Endothelial cell of umbilical vein (primary cell): ENCODE measurements around the gene PDE11A. TPM values are rescaled to one million over a fixed set of nuclear protein-coding genes. Genes with fewer than 3 reads are reported as not detected.

Source experiments
- BruUV-seq: library from RNA; stranded (reverse); fragments of 400-500 nt; replicated peaks from 2 replicates; lab custom pipeline; 2021; lab: Mats Ljungman, UMichigan
- CTCF ChIA-PET: fragments of 300-600, 350-600 bp; sonication (Branson Sonifier 250); formaldehyde crosslinking; loops from one replicate; lab custom pipeline; 2021; ENCODE audit warnings: antibody characterized with exemption, inconsistent platforms; lab: Charles Lee
- POLR2A ChIA-PET: fragments of 300-600, 350-600 bp; sonication (Branson Sonifier 250); formaldehyde crosslinking; loops from one replicate; lab custom pipeline; 2021; ENCODE audit warnings: antibody characterized with exemption, inconsistent platforms; lab: Charles Lee
- DNase-seq: peaks from one replicate; pipeline ENCODE4 v3.0.0-alpha.2; 2011; ENCODE audit warnings: low read depth, low spot score
- FAIRE-seq: peaks from 2 replicates; lab custom pipeline; 2011; peaks lifted over from hg19 to GRCh38; lab: Jason Lieb, UNC
- H2AFZ ChIP-seq: 2 replicates; pipeline ENCODE4 v1.6.0; 2012; ENCODE audit warnings: low read depth, low read length, control low read depth, inconsistent platforms
- H3K27ac ChIP-seq: 2 replicates; pipeline ENCODE4 v1.5.1; 2011; ENCODE audit warnings: low read depth, mild to moderate bottlenecking, control low read depth, low read length, moderate library complexity; ENCODE audit not compliant: insufficient read depth
- H3K27me3 ChIP-seq, 2 experiments: 2 replicates each; pipeline versions ENCODE4 v1.6.0 to v1.6.1; 2011; ENCODE audit warnings: low read length in 2 of 2, mixed read lengths in 1 of 2; ENCODE audit not compliant: control insufficient read depth in 2 of 2, insufficient read depth in 2 of 2
- H3K36me3 ChIP-seq, 2 experiments: 2 replicates in 1 of 2; 3 replicates in 1 of 2; pipeline ENCODE4 v1.5.1; 2011; ENCODE audit warnings: low read length in 2 of 2, mild to moderate bottlenecking in 1 of 2, moderate library complexity in 1 of 2; ENCODE audit not compliant: control insufficient read depth in 2 of 2, insufficient read depth in 2 of 2; ENCODE audit errors: extremely low read depth in 1 of 2
- H3K4me1 ChIP-seq: 3 replicates; pipeline ENCODE4 v1.5.1; 2011; ENCODE audit warnings: mild to moderate bottlenecking, low read length; ENCODE audit not compliant: control insufficient read depth, insufficient read depth; ENCODE audit errors: extremely low read depth
- H3K4me2 ChIP-seq: 2 replicates; pipeline ENCODE4 v1.6.1; 2011; ENCODE audit warnings: low read length, control low read depth, mixed read lengths; ENCODE audit not compliant: insufficient read depth
- H3K4me3 ChIP-seq, 3 experiments: fragments of 200-600 bp in 1 of 3; sonication (generic), shearing (Covaris generic) in 1 of 3; replicated peaks in 1 of 3; 2 replicates each; pipeline ENCODE4 v1.5.1; 2011 to 2016; ENCODE audit warnings: control low read depth in 3 of 3, low read length in 3 of 3, mild to moderate bottlenecking in 2 of 3, inconsistent platforms in 1 of 3, low read depth in 1 of 3, moderate library complexity in 1 of 3; ENCODE audit not compliant: insufficient read depth in 1 of 3
- H3K79me2 ChIP-seq: 2 replicates; pipeline ENCODE4 v1.6.0; 2012; ENCODE audit warnings: low read length, inconsistent platforms; ENCODE audit not compliant: control insufficient read depth, insufficient read depth
- H3K9ac ChIP-seq: replicated peaks from 2 replicates; pipeline ENCODE3; 2011; ENCODE audit warnings: low read length, control low read depth; ENCODE audit not compliant: insufficient read depth; ENCODE audit errors: extremely low read depth
- H3K9me1 ChIP-seq: replicated peaks from 3 replicates; pipeline ENCODE4 v1.6.0; 2011; ENCODE audit warnings: mild to moderate bottlenecking, low read length; ENCODE audit not compliant: control insufficient read depth, insufficient read depth; ENCODE audit errors: extremely low read depth
- H3K9me3 ChIP-seq: replicated peaks from 2 replicates; pipeline ENCODE4 v1.5.1; 2012; ENCODE audit warnings: low read length, inconsistent platforms; ENCODE audit not compliant: control insufficient read depth, insufficient read depth
- H4K20me1 ChIP-seq: replicated peaks from 2 replicates; pipeline ENCODE3; 2011; ENCODE audit warnings: mild to moderate bottlenecking, low read length; ENCODE audit not compliant: control insufficient read depth, insufficient read depth; ENCODE audit errors: extremely low read depth
- EZH2 ChIP-seq: IDR thresholded peaks from 2 replicates; pipeline ENCODE4 v1.6.1; 2012; ENCODE audit warnings: borderline replicate concordance, low read depth, mild to moderate bottlenecking, moderate library complexity, low read length, inconsistent platforms; ENCODE audit not compliant: severe bottlenecking
- FOS ChIP-seq: IDR thresholded peaks from 2 replicates; pipeline ENCODE4 v1.6.1; 2011; ENCODE audit warnings: mild to moderate bottlenecking, low read length, moderate library complexity, borderline replicate concordance; ENCODE audit not compliant: insufficient read depth
- GATA2 ChIP-seq: IDR thresholded peaks from 2 replicates; pipeline ENCODE4 v1.7.0; 2011; ENCODE audit warnings: low read depth, mild to moderate bottlenecking, moderate library complexity, mixed read lengths, low read length; ENCODE audit not compliant: insufficient read length, insufficient read depth
- JUN ChIP-seq: IDR thresholded peaks from 2 replicates; pipeline ENCODE4 v1.6.1; 2011; ENCODE audit warnings: borderline replicate concordance, low read depth; ENCODE audit not compliant: insufficient read length, insufficient read depth
- MYC ChIP-seq: IDR thresholded peaks from one replicate; pipeline ENCODE4 v1.6.1; 2011; ENCODE audit warnings: mild to moderate bottlenecking, low read depth, low read length
- POLR2A ChIP-seq: IDR thresholded peaks from 2 replicates; pipeline ENCODE4 v1.6.1; 2012; ENCODE audit warnings: low read depth, mild to moderate bottlenecking, control low read depth, low read length
- POLR2AphosphoS5 ChIP-seq: IDR thresholded peaks from 2 replicates; pipeline ENCODE4 v1.6.1; 2012; ENCODE audit warnings: low read depth, mild to moderate bottlenecking, control low read depth, low read length, moderate library complexity; ENCODE audit not compliant: insufficient read depth
- dilution Hi-C: fragments of 300-500 bp; cut with MboI; formaldehyde crosslinking; loops from one replicate; pipeline ENCODE4 v1.15.0; 2019; ENCODE audit warnings: low sequenced_read_pairs; ENCODE audit not compliant: extremely low pct_ligation_motif_present
- intact Hi-C: fragments of 100-400 bp; cut with micrococcal nuclease; formaldehyde crosslinking; loops from one replicate; pipeline ENCODE4 v1.10.0; 2022
- polyA plus RNA-seq, 4 experiments: library from polyadenylated mRNA; depleted of rRNA in 3 of 4; stranded (reverse) in 3 of 4; unstranded in 1 of 4; fragments of >200 nt; gene quantifications; 2 replicates each; pipeline versions ENCODE4 v1.2.1 to v1.2.3, GENCODE V29; 2011 to 2012; ENCODE audit warnings: missing spikeins in 1 of 4
- total RNA-seq: library from RNA; stranded (reverse); gene quantifications from 2 replicates; pipeline ENCODE4 v1.2.3, GENCODE V29; 2021
- TF ChIP-seq, protein P1 (sequence below), 2 donors: IDR thresholded peaks; 1 replicate in 1 of 2; 2 replicates in 1 of 2; pipeline ENCODE4 v1.5.1; 2011; ENCODE audit warnings: low read length in 2 of 2, mild to moderate bottlenecking in 2 of 2, moderate library complexity in 2 of 2, control low read depth in 1 of 2, inconsistent platforms in 1 of 2, low read depth in 1 of 2; ENCODE audit not compliant: insufficient read depth in 1 of 2; ENCODE audit errors: extremely low read depth in 1 of 2
- TF ChIP-seq, protein P2 (sequence below): IDR thresholded peaks from 2 replicates; pipeline ENCODE4 v1.6.1; 2011; ENCODE audit not compliant: insufficient read depth, insufficient read length

PDE11A gene
- total and polyA plus RNA-seq, 2 donors (not counting 3 experiments of a cell fraction or from before 2014, with no cell fraction given) = 0.07 to 0.51 TPM

DNA sequence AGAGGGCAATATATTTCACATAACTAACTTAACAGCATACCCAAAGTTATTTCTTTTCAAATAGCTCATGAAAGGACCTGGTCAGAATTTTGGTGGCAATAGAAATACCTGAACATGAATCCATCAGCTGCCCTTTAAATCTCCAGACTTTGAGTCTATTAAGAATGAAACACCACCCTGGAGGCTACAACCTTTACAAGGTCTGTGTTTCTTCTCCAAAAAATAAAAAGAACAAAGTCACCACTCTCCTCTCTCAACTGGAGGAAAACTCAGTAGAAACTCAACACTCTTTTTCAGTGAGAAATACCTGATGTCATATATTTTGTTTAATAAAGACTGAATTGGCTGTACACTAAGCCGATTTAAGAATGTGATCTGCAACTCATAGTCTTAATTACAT, 475.7 kb downstream of the PDE11A start:
- DNase-seq (no peak), FAIRE-seq (no peak)
- TF ChIP-seq POLR2AphosphoS5 (no peak), FOS (no peak), MYC (no peak), GATA2 (no peak), POLR2A (no peak), JUN (no peak), EZH2 (no peak)
- TF ChIP-seq, protein P1, sequence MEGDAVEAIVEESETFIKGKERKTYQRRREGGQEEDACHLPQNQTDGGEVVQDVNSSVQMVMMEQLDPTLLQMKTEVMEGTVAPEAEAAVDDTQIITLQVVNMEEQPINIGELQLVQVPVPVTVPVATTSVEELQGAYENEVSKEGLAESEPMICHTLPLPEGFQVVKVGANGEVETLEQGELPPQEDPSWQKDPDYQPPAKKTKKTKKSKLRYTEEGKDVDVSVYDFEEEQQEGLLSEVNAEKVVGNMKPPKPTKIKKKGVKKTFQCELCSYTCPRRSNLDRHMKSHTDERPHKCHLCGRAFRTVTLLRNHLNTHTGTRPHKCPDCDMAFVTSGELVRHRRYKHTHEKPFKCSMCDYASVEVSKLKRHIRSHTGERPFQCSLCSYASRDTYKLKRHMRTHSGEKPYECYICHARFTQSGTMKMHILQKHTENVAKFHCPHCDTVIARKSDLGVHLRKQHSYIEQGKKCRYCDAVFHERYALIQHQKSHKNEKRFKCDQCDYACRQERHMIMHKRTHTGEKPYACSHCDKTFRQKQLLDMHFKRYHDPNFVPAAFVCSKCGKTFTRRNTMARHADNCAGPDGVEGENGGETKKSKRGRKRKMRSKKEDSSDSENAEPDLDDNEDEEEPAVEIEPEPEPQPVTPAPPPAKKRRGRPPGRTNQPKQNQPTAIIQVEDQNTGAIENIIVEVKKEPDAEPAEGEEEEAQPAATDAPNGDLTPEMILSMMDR (IDR thresholded peaks at IDR 0.05; ENCODE audit: extremely low read depth in 1 of 2, insufficient read depth in 1 of 2, low read depth in 1 of 2, low read length in 2 of 2) = no peak
- TF ChIP-seq, protein P2, sequence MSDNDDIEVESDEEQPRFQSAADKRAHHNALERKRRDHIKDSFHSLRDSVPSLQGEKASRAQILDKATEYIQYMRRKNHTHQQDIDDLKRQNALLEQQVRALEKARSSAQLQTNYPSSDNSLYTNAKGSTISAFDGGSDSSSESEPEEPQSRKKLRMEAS = no peak
- Histone ChIP-seq H3K4me1 (peaks cover 3% of the 10 kb centered on the region), H3K4me2 (no peak overlapping the region), H3K79me2 (no peaks in the 10 kb centered on the region), H4K20me1 (no peaks in the 10 kb centered on the region), H3K9me1 (no peaks in the 10 kb centered on the region), H3K27me3 (peaks cover 0 to 4% of the 10 kb centered on the region in 2 experiments), H3K27ac (no peak overlapping the region), H3K9ac (no peak overlapping the region), H3K36me3 (no peaks in the 10 kb centered on the region), H3K4me3 (no peak overlapping the region), H2AFZ (no peak overlapping the region), H3K9me3 (no peaks in the 10 kb centered on the region)
- POLR2A ChIA-PET = no interaction called here
- dilution Hi-C loops (no loop called here), intact Hi-C loops (no loop called here)
- CTCF ChIA-PET = interaction anchor here (1.0 kb wide), 1 partner anchor 11 kb away, joined by 3 read pairs; no protein-coding TSS in a partner anchor
- no TSS peak for BruUV-seq
